ENCODE results near the gene ATP2A1.
"Not testable (repeated sequence)": the region's sequence is repeated elsewhere in the genome, so short reads cannot be mapped to it uniquely, and the experiment has no call there.

The ATP2A1 gene

DNA sequence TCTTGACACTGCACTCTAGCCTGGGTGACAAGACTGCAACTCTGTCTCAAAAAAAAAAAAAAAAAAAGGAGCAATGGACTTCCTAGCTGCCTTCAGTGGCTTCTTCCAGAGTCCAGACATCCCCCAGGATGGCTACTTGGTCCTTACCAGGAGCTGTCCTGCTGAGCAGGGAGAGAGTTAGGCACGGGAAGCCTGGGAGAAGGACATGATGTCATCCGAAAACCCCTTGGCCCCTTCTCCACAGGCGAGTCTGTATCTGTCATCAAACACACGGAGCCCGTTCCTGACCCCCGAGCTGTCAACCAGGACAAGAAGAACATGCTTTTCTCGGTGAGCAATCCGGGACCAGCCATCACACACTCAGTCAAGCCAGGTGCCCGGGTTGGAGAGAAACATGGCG, 8.7 kb downstream of the ATP2A1 start:
- no peaks in the 10 kb centered on the region for H3K36me3 ChIP-seq
- no peak overlapping the region for H3K4me3 ChIP-seq
- intact Hi-C loops (cut with DNase I; ENCODE audit: low total_unique reads): no loop called here
- H3K4me1 ChIP-seq: no peaks in the 10 kb centered on the region
- DNase-seq: no peak
- TF ChIP-seq, protein P1, sequence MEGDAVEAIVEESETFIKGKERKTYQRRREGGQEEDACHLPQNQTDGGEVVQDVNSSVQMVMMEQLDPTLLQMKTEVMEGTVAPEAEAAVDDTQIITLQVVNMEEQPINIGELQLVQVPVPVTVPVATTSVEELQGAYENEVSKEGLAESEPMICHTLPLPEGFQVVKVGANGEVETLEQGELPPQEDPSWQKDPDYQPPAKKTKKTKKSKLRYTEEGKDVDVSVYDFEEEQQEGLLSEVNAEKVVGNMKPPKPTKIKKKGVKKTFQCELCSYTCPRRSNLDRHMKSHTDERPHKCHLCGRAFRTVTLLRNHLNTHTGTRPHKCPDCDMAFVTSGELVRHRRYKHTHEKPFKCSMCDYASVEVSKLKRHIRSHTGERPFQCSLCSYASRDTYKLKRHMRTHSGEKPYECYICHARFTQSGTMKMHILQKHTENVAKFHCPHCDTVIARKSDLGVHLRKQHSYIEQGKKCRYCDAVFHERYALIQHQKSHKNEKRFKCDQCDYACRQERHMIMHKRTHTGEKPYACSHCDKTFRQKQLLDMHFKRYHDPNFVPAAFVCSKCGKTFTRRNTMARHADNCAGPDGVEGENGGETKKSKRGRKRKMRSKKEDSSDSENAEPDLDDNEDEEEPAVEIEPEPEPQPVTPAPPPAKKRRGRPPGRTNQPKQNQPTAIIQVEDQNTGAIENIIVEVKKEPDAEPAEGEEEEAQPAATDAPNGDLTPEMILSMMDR (IDR thresholded peaks at IDR 0.05): no peak
- H3K27ac ChIP-seq: no peak overlapping the region
- no peaks in the 10 kb centered on the region for H3K9me3 ChIP-seq
- H3K27me3 ChIP-seq: peaks cover 0 to 15% of the 10 kb centered on the region in 2 donors

DNA sequence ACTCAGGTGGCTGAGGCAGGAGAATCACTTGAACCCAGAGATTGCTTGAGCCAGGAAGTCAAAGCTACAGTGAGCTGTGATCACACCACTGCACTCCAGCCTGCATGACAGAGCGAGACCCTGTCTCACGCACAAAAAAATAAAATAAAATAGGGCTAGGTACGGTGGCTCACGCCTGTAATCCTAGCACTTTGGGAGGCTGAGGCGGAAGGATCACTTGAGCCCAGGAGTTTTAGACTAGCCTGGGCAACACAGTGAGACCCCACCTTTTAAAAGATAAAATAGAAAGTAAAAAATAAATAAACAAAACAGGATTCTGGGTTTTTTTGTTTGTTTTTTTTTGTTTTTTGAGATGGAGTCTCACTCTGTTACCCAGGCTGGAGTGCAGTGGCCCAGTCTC, 12.1 kb downstream of the ATP2A1 start:
- H3K4me1 ChIP-seq; H3K27me3 ChIP-seq; H3K36me3 ChIP-seq; DNase-seq; H3K9me3 ChIP-seq; intact Hi-C loops (cut with DNase I; ENCODE audit: low total_unique reads); H3K4me3 ChIP-seq; H3K27ac ChIP-seq: not testable (repeated sequence)

DNA sequence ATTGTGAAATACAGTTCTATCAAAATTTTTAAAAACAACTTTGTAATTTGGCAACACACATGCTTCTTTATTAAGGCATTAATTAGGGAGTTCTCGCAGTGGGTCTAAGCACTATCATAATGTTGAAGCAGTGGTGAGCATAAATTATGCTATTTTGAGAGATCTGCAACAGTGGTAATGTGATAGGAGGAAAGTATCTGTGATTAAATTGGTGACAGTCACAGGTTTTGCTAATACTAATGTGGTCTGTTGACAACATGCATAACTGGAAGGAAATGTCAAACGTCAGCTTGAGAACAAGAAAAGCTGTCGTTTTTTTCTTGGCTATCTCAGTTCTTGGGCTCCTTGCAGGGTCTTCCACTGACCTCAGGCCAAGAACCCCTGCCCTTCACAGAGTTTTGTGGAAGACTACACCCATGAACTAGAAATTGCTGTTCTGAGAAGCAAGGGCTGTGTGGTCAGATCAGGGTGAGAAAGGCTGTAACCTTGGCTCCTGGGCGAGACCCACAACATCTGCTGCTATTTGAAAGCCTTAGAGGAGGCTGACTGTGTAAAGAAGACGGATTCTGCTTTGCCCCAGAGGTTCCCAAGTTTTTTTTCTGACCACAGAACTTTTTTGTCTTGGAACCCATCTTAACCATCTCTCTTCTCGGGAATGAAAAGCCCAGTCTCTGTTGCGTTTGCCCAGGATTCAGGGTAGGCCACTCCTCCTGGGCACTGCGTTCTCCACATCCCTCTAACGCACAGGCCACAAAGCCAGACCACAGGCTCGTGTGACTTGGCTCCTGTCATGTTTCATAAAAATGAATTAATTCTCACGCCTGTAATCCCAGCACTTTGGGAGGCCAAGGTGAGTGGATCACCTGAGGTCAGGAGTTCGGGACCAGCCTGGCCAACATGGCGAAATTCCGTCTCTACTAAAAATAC, 13.9 kb downstream of the ATP2A1 start:
- Histone ChIP-seq H3K27me3 (no peaks in the 10 kb centered on the region), H3K9me3 (no peaks in the 10 kb centered on the region), H3K4me3 (no peak overlapping the region), H3K4me1 (no peaks in the 10 kb centered on the region), H3K36me3 (no peaks in the 10 kb centered on the region), H3K27ac (no peak overlapping the region)
- TF ChIP-seq, protein P1 (IDR thresholded peaks at IDR 0.05): no peak
- intact Hi-C loops (cut with DNase I; ENCODE audit: low total_unique reads): no loop called here
- no peak for DNase-seq

DNA sequence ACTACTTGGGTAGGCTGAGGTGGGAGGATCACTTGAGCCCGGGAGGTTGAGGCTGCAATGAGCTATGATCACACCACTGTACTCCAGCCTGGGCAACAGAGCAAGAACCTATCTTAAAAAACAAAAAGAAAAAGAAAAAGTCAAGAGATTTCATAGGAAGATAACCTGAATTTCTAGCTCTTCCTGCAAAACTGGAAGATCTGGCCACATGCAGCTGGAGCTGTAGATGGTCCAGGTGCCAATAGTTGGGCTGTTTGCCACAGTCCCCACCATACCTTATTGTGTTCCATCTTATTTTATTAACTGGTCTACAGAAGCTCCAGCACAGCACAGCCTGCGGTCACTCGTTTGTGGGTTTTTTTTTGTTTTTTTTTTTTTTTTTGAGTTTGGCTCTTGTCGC, 15.0 kb downstream of the ATP2A1 start:
- Histone ChIP-seq H3K27me3 (no peaks in the 10 kb centered on the region), H3K9me3 (no peaks in the 10 kb centered on the region), H3K36me3 (peaks cover 0 to 5% (median 0%) of the 10 kb centered on the region in 3 donors), H3K4me3 (no peak overlapping the region), H3K27ac (no peak overlapping the region), H3K4me1 (no peaks in the 10 kb centered on the region)
- TF ChIP-seq, protein P1 (IDR thresholded peaks at IDR 0.05): no peak
- intact Hi-C loops (cut with DNase I; ENCODE audit: low total_unique reads): no loop called here
- no peak for DNase-seq

DNA sequence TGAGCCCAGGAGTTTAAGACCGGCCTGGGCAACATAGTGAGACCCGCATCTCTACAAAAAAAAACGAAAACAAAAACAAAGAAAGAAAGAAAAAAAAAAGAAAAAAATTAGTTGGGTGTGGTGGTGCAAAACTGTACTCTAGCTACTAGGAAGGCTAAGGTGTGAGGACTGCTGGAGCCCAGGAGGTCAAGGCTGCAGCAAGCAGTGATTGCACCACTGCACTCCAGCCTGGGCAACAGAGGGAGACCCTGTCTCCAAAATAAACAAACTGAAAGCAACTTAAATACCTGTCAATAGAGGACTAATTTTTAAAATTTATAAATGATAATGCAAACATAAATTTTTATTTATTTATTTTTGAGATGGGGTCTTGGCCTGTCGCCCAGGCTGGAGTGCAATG, 17.3 kb downstream of the ATP2A1 start:
- TF ChIP-seq, protein P1 (IDR thresholded peaks at IDR 0.05): no peak
- intact Hi-C loops (cut with DNase I; ENCODE audit: low total_unique reads): no loop called here
- H3K9me3 ChIP-seq: no peaks in the 10 kb centered on the region
- no peaks in the 10 kb centered on the region for H3K4me1 ChIP-seq
- no peak for DNase-seq
- peaks cover 0 to 6% (median 0%) of the 10 kb centered on the region in 3 donors for H3K36me3 ChIP-seq
- H3K27ac ChIP-seq: no peak overlapping the region
- H3K27me3 ChIP-seq: no peaks in the 10 kb centered on the region
- H3K4me3 ChIP-seq: no peak overlapping the region

DNA sequence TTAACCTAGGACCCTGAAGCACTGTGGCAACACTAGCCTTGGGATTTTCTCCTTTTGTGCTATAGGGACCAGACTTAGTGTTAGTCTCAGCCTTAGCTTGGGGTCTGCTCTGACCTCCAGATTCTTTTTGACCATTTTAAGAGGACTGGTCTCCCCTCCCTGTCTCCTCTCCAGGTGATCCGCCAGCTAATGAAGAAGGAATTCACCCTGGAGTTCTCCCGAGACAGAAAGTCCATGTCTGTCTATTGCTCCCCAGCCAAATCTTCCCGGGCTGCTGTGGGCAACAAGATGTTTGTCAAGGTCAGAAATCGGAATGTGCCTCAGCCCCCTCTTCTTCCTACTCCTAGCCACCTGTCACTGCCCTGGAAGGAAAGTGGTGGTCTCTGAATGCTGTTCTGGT, 19.5 kb downstream of the ATP2A1 start:
- DNase-seq: no peak
- Histone ChIP-seq H3K9me3 (no peaks in the 10 kb centered on the region), H3K4me3 (no peak overlapping the region), H3K36me3 (peaks cover 0 to 6% (median 0%) of the 10 kb centered on the region in 3 donors), H3K4me1 (no peaks in the 10 kb centered on the region), H3K27me3 (no peaks in the 10 kb centered on the region), H3K27ac (no peak overlapping the region)
- intact Hi-C loops (cut with DNase I; ENCODE audit: low total_unique reads): no loop called here
- TF ChIP-seq, protein P1 (IDR thresholded peaks at IDR 0.05): no peak

All from tibial artery (tissue), 4 donors.